CD4-positive, alpha-beta T cell treated with Interleukin-12 subunit alpha and Interleukin-12 subunit beta, for 1 hour (primary cell): ENCODE measurements around the gene TAF11L10.
"Not testable (repeated sequence)": the region's sequence is repeated elsewhere in the genome, so short reads cannot be mapped to it uniquely, and the experiment has no call there.

ENCODE experiments used
- DNase-seq: peaks from one replicate; pipeline ENCODE4 v3.0.0-alpha.2; 2020

TAF11L10 gene

DNA sequence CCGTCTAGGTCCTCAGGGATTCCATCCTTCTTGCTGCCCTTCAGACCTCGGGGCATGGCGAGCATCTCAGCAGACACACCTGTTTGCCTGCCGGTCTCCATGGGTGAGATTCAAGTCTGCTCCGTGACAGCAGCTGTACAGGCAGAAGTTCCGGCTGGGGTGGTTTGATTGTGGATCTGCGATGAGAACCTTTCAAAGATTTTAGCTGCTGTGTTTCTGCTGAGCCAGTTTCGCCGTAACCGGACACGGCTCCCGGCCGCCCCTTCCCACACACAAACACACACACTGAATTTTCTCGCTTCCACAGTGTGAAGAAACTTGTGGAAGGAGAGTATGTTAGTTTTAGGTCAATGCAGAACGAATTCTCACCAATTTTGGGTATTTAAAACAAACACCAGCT is at the start of gene TAF11L10:
Gene TAF11L10 (minus strand): TSS at position 101 of the 400 bp plus-strand sequence.
- DNase-seq: not testable (repeated sequence)

DNA sequence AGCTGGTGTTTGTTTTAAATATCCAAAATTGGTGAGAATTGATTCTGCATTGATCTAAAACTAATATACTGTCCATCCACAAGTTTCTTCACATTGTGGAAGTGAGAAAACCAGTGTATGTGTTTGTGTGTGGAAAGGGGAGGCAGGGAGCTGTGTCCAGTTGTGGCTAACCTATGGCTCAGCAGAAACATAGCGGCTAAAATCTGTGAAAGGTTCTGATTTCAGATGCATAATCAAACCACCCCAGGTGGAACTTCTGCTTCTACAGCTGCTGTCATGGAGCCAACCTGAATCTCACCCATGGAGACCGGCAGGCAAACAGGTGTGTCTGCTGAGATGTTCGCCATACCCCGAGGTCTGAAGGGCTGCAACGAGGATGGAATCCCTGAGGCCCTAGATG is 36.5 kb upstream of the TAF11L10 start, which contains the start of gene TAF11L14:
Gene TAF11L14 (plus strand): TSS at position 301 of the 400 bp plus-strand sequence.
- no peak for DNase-seq

- not testable (repeated sequence) for DNase-seq
Observed at GRCh38 chr5:17631788-17632187, 34.2 kb upstream of the TAF11L10 start, which contains the start of gene TAF11L13. TSS of gene TAF11L13 (plus strand) at chr5:17632088.

DNA sequence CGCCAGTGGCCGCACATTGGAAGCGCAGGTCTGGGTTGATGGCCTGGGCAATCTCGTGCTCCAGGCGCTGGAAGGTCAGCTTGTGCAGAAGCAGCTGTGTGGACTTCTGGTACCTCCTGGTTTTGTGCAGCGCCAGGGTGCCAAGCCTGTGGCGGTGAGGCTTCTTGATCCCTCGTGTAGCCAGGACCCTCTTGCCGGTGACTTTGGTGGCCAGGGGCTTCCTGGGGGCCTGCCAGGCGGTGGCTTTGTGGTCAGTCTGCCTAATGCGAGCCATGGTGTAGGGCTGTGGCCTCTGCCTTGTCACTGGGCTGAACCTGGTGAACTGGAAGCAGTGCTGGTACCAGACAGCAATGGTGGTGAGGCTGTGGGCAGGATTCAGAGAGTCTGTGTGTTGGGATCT is 28.1 kb upstream of the TAF11L10 start:
- DNase-seq: no peak

- no peak for DNase-seq
Observed at GRCh38 chr5:17620627-17621026, 23.0 kb upstream of the TAF11L10 start.

DNA sequence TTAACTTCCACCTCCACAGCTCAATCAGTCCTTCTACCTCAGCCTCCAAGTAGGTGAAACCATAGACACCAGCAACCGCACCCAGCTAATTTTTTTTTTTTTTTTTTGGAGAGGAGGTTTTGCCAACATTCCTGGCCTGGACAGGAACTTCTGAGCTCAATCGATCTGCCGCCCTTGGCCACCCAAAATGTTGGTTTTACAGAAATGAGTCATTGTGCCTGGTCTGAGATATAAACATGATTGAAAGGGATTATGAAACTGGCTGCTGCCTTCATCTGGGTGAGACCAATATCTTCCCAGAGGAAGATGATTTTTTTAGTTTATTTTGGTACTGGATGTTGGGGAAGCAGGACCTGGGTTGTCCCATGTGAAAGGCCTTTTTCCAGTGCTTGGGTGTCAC is 21.7 kb upstream of the TAF11L10 start:
- no peak for DNase-seq

GRCh38 chr5:17614872-17615605 is 17.4 kb upstream of the TAF11L10 start:
- no peak for DNase-seq

- DNase-seq: not testable (repeated sequence)
Observed at GRCh38 chr5:17610092-17610491, 12.5 kb upstream of the TAF11L10 start, which contains the start of gene TAF11L12. TSS of gene TAF11L12 (plus strand) at chr5:17610392.

GRCh38 chr5:17607461-17607860 is 9.8 kb upstream of the TAF11L10 start:
- not testable (repeated sequence) for DNase-seq

GRCh38 chr5:17604951-17605350 is 7.3 kb upstream of the TAF11L10 start:
- DNase-seq: no peak

DNA sequence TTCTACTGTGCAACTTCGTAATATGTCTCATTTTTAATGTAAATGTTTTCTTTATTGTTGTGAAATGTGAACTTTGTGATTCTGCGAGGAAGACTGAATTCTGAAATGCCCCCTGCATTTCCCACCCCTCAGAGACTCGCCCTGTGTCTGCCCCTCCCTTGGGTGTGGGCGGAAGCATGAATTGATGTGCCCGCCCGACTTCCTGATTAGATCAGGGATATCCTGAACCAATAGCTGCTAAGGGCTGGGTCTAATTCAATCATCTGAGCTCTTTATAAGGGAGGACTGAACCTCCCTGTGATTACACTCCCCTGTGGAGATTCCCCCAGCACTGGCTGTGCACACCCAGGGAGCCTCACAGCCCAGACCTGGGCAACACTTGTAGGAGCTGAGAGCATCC is 6.3 kb upstream of the TAF11L10 start, which contains the start of gene TAF11L11:
Gene TAF11L11 (plus strand): TSS at position 304 of the 400 bp plus-strand sequence.
- not testable (repeated sequence) for DNase-seq

GRCh38 chr5:17594255-17594654 is 3.4 kb downstream of the TAF11L10 start, which contains the start of gene TAF11L9:
TSS of gene TAF11L9 (minus strand) at chr5:17594394.
- not testable (repeated sequence) for DNase-seq

DNA sequence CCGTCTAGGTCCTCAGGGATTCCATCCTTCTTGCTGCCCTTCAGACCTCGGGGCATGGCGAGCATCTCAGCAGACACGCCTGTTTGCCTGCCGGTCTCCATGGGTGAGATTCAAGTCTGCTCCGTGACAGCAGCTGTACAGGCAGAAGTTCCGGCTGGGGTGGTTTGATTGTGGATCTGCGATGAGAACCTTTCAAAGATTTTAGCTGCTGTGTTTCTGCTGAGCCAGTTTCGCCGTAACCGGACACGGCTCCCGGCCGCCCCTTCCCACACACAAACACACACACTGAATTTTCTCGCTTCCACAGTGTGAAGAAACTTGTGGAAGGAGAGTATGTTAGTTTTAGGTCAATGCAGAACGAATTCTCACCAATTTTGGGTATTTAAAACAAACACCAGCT is 6.8 kb downstream of the TAF11L10 start, which contains the start of gene TAF11L8:
Gene TAF11L8 (minus strand): TSS at position 101 of the 400 bp plus-strand sequence.
- DNase-seq: not testable (repeated sequence)

DNA sequence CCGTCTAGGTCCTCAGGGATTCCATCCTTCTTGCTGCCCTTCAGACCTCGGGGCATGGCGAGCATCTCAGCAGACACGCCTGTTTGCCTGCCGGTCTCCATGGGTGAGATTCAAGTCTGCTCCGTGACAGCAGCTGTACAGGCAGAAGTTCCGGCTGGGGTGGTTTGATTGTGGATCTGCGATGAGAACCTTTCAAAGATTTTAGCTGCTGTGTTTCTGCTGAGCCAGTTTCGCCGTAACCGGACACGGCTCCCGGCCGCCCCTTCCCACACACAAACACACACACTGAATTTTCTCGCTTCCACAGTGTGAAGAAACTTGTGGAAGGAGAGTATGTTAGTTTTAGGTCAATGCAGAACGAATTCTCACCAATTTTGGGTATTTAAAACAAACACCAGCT is 12.0 kb downstream of the TAF11L10 start, which contains the start of gene TAF11L7:
Gene TAF11L7 (minus strand): TSS at position 101 of the 400 bp plus-strand sequence.
- not testable (repeated sequence) for DNase-seq
